Measurements from ENCODE around the gene DNA2.

The DNA2 gene

DNA sequence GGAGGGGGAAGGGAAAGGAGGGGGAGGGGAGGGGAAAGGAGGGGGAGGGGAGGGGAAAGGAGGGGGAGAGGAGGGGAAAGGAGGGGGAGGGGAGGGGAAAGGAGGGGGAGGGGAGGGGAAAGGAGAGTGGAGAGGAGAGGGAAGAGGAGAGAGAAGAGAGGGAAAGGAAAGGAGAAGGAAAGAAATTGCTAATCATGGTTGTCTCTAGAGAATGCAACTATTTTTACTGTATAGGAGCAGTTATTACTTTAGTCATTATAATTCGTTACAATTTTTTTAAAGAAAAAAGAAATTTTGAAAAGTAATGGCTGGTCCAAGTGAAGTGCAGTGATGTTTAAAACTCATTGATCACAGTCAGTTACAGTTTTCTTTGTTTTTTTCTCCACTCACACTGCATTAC is 31.1 kb upstream of the DNA2 start:
- DNase-seq (ENCODE audit: low read depth, low spot score), result no peak
- TF ChIP-seq, protein P1, sequence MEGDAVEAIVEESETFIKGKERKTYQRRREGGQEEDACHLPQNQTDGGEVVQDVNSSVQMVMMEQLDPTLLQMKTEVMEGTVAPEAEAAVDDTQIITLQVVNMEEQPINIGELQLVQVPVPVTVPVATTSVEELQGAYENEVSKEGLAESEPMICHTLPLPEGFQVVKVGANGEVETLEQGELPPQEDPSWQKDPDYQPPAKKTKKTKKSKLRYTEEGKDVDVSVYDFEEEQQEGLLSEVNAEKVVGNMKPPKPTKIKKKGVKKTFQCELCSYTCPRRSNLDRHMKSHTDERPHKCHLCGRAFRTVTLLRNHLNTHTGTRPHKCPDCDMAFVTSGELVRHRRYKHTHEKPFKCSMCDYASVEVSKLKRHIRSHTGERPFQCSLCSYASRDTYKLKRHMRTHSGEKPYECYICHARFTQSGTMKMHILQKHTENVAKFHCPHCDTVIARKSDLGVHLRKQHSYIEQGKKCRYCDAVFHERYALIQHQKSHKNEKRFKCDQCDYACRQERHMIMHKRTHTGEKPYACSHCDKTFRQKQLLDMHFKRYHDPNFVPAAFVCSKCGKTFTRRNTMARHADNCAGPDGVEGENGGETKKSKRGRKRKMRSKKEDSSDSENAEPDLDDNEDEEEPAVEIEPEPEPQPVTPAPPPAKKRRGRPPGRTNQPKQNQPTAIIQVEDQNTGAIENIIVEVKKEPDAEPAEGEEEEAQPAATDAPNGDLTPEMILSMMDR (IDR thresholded peaks at IDR 0.05; ENCODE audit: low read depth, low read length), result no peak
- in situ Hi-C loops (cut with HindIII; ENCODE audit: low sequenced_read_pairs), result no loop called here
- no peak overlapping the region for H3K4me3 ChIP-seq (ENCODE audit: low read depth, low read length)

DNA sequence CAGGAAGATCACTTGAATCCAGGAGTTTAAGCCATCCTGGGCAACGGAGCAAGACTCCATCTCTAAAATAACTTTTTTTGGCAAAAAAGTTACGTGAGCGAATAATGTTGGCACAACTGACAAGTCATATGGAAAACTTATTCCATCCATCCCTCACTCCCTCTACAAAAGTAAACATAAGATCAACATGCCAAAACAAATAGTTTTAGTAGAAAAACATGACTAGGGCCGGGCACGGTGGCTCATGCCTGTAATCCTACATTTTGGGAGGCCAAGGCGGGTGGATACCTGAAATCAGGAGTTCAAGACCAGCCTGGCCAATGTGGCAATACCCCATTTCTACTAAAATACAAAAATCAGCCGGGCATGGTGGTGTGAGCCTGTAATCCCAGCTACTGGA is 29.9 kb upstream of the DNA2 start:
- TF ChIP-seq, protein P1 (IDR thresholded peaks at IDR 0.05; ENCODE audit: low read depth, low read length), result no peak
- DNase-seq (ENCODE audit: low read depth, low spot score), result no peak
- in situ Hi-C loops (cut with HindIII; ENCODE audit: low sequenced_read_pairs), result no loop called here
- H3K4me3 ChIP-seq (ENCODE audit: low read depth, low read length), result no peak overlapping the region

DNA sequence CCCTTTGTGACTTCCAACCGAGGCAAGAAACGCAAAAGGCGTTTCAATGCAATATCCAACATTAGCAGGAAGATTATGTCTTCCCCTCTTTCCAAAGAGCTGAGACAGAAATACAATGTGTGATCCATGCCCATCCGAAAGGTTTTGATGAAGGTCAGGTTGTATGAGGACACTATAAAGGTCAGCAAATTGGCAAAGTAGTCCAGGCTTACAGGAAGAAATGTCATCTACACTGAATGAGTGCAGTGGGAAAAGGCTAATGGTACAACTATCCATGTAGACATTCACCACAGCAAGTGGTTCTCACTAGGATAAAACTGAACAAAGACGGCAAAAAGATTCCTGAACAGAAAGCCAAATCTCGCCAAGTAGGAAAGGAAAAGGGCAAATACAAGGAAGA is 27.8 kb upstream of the DNA2 start:
- TF ChIP-seq, protein P1 (IDR thresholded peaks at IDR 0.05; ENCODE audit: low read depth, low read length), result no peak
- no peak overlapping the region for H3K4me3 ChIP-seq (ENCODE audit: low read depth, low read length)
- in situ Hi-C loops (cut with HindIII; ENCODE audit: low sequenced_read_pairs), result no loop called here
- DNase-seq (ENCODE audit: low read depth, low spot score), result no peak

DNA sequence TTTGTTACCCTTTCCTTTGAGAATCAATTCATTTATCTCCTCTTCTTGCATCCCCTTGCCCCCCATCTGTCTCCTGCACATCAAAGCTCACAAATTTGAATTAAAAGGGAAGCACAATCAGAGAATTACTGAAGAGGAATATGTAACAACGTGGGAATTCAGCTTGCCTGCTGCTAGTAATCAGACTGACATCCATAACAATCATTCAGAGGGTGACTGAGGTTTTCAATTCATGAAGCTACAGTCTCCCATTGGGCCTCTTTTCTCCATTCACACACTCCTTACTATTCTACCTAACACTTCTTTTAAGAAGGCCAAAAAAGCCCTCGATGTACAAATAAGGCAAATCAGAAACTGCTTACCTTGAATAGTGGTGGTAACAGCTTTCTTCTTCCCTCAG is 24.3 kb upstream of the DNA2 start:
- no peak for DNase-seq (ENCODE audit: low read depth, low spot score)
- TF ChIP-seq, protein P1 (IDR thresholded peaks at IDR 0.05; ENCODE audit: low read depth, low read length), result no peak
- in situ Hi-C loops (cut with HindIII; ENCODE audit: low sequenced_read_pairs), result no loop called here
- H3K4me3 ChIP-seq (ENCODE audit: low read depth, low read length), result no peak overlapping the region

DNA sequence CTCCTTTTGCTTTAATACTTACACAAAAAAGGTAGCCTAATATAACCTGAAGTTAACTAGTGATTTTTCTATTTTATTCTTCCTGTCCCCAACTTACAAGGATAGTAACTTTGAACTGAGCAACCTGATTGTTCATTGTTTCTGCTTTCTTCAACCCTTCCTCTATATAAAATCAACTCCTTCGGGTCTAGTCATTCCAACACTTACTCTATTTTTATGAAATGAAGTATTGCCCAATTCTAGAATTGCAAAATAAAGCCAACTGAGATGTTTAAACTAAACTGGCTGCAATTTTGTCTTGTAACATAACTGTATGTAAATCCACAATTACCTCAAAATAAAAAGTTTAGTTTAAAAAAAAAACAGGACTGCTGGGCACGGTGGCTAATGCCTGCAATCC is 20.3 kb upstream of the DNA2 start:
- DNase-seq (ENCODE audit: low read depth, low spot score), result no peak
- in situ Hi-C loops (cut with HindIII; ENCODE audit: low sequenced_read_pairs), result no loop called here
- H3K4me3 ChIP-seq (ENCODE audit: low read depth, low read length), result no peak overlapping the region
- TF ChIP-seq, protein P1 (IDR thresholded peaks at IDR 0.05; ENCODE audit: low read depth, low read length), result no peak

DNA sequence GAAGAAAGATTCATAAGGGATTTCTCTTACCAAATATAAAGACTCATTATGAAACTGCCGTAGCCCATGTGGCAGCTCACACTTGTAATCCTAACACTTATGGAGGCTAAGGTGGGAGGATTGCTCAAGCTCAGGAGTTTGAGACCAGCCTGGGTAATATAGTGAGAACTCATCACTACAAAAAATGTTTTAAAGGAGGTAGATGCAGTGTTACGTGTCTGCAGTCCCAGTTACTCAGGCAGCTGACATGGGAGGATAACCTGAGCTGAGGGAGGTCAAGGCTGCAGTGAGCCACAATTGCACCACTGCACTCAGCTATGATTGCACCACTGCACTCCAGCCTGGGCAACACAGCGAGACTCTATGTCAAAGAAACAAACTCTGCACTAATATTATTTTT is 18.1 kb upstream of the DNA2 start:
- no peak for DNase-seq (ENCODE audit: low read depth, low spot score)
- no peak overlapping the region for H3K4me3 ChIP-seq (ENCODE audit: low read depth, low read length)
- in situ Hi-C loops (cut with HindIII; ENCODE audit: low sequenced_read_pairs), result no loop called here
- TF ChIP-seq, protein P1 (IDR thresholded peaks at IDR 0.05; ENCODE audit: low read depth, low read length), result no peak

DNA sequence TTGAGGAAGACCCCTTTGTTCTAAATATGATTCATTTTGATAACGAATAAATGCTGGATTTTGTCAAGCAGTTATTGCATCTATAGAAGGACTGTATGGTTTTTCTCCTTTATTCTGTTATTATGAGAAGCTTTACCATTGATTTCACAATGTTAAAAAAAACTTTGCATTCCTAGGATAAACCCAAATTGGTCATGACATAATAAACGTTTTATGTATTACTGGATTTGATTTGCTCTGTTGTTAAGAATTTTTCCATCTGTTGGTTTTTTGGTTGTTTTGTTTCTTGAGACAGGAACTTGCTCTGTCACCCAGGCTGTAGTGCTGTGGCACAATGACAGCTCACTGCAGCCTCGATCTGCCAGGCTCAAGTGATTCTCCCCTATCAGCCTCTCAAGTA is 2.2 kb upstream of the DNA2 start:
- in situ Hi-C loops (cut with HindIII; ENCODE audit: low sequenced_read_pairs), result no loop called here
- TF ChIP-seq, protein P1 (IDR thresholded peaks at IDR 0.05; ENCODE audit: low read depth, low read length), result no peak
- H3K4me3 ChIP-seq (ENCODE audit: low read depth, low read length), result no peak overlapping the region

More for the DNA sequence above, 2.2 kb upstream of the DNA2 start:
- DNase-seq (ENCODE audit: low read depth, low spot score), result no peak
